HG03457 (cell line): ENCODE results near the gene PLEKHG3.
"Not testable (repeated sequence)": the region's sequence is repeated elsewhere in the genome, so short reads cannot be mapped to it uniquely, and the experiment has no call there.

Experiments used
- ATAC-seq: cut with Tn5 transposase; IDR thresholded peaks from one replicate; pipeline ENCODE4 v1.9.1; 2021; ENCODE audit warnings: moderate number of reproducible peaks; ENCODE audit not compliant: unreplicated experiment

The PLEKHG3 gene

GRCh38 chr14:64704143-64704742 is at the start of gene PLEKHG3:
PLEKHG3 (plus strand) TSS chr14:64704424; CDS start chr14:64727632, 23,208 bp downstream.
- no peak for ATAC-seq

GRCh38 chr14:64654901-64655300 is 49.3 kb upstream of the PLEKHG3 start:
- ATAC-seq, result no peak

GRCh38 chr14:64656986-64657385 is 47.2 kb upstream of the PLEKHG3 start:
- no peak for ATAC-seq

GRCh38 chr14:64658201-64658600 is 46.0 kb upstream of the PLEKHG3 start:
- no peak for ATAC-seq

- not testable (repeated sequence) for ATAC-seq
These were observed 45.4 kb upstream of the PLEKHG3 start for GRCh38 chr14:64658700-64659264.

- no peak for ATAC-seq
These were observed 44.9 kb upstream of the PLEKHG3 start for GRCh38 chr14:64659366-64659765.

GRCh38 chr14:64663174-64663573 is 41.0 kb upstream of the PLEKHG3 start:
- no peak for ATAC-seq

- ATAC-seq, result no peak
These were observed 32.6 kb upstream of the PLEKHG3 start for GRCh38 chr14:64671591-64671990.

- ATAC-seq, result no peak
These were observed 30.9 kb upstream of the PLEKHG3 start for GRCh38 chr14:64673316-64673715.

- no peak for ATAC-seq
These were observed 30.5 kb upstream of the PLEKHG3 start for GRCh38 chr14:64673748-64674147.

GRCh38 chr14:64674829-64675228 is 29.4 kb upstream of the PLEKHG3 start:
- ATAC-seq, result no peak

GRCh38 chr14:64675312-64675711 is 28.9 kb upstream of the PLEKHG3 start:
- ATAC-seq, result no peak

- ATAC-seq, result no peak
These were observed 27.7 kb upstream of the PLEKHG3 start for GRCh38 chr14:64676410-64677008.

- no peak for ATAC-seq
These were observed 24.1 kb upstream of the PLEKHG3 start for GRCh38 chr14:64680013-64680713.

- no peak for ATAC-seq
These were observed 23.5 kb upstream of the PLEKHG3 start for GRCh38 chr14:64680714-64681065.

- no peak for ATAC-seq
These were observed 22.2 kb upstream of the PLEKHG3 start for GRCh38 chr14:64681796-64682710.

- ATAC-seq, result no peak
These were observed 21.4 kb upstream of the PLEKHG3 start for GRCh38 chr14:64682843-64683242.

- no peak for ATAC-seq
These were observed 21.0 kb upstream of the PLEKHG3 start for GRCh38 chr14:64683264-64683663.

- no peak for ATAC-seq
These were observed 20.1 kb upstream of the PLEKHG3 start for GRCh38 chr14:64684091-64684490.

- ATAC-seq, result no peak
These were observed 18.6 kb upstream of the PLEKHG3 start for GRCh38 chr14:64685371-64686281.
